K562 (cell line): Measurements from ENCODE around the gene KLRC3.

ENCODE experiments used
- CTCF ChIP-seq, 3 experiments: IDR thresholded peaks in 2 of 3; conservative IDR thresholded peaks in 1 of 3; 2 replicates each; pipeline ENCODE4 v1.5.1; 2011 to 2012; ENCODE audit warnings: low read length in 3 of 3, mild to moderate bottlenecking in 3 of 3, control low read depth in 2 of 3, improper control_type of control experiment in 1 of 3, inconsistent platforms in 1 of 3, low read depth in 1 of 3, mixed read lengths in 1 of 3, moderate library complexity in 1 of 3; ENCODE audit not compliant: insufficient read depth in 2 of 3
- GATAD2B ChIP-seq: fragments of 450-650 bp; IDR thresholded peaks from 2 replicates; pipeline ENCODE4 v1.6.1; 2017; ENCODE audit warnings: mild to moderate bottlenecking, borderline replicate concordance
- GMEB1 ChIP-seq: fragments of 250-450 bp; sonication (Bioruptor Pico); IDR thresholded peaks from 2 replicates; pipeline ENCODE4 v1.4.0; 2020; ENCODE audit warnings: mild to moderate bottlenecking
- HNRNPH1 ChIP-seq: fragments of 200-400 bp; formaldehyde crosslinking; optimal IDR thresholded peaks from 2 replicates; pipeline ENCODE3; 2017; ENCODE audit warnings: low read depth, mild to moderate bottlenecking, low read length, moderate library complexity
- JUN ChIP-seq, 2 experiments: sonication (generic) in 1 of 2; formaldehyde crosslinking in 1 of 2; IDR thresholded peaks; 2 replicates each; pipeline versions ENCODE4 v1.6.1 to v1.8.0; 2012 to 2022; ENCODE audit warnings: borderline replicate concordance in 2 of 2, mild to moderate bottlenecking in 2 of 2, improper control_type of control experiment in 1 of 2, low read depth in 1 of 2, low read length in 1 of 2, missing genetic modification reagents in 1 of 2
- MYBL2 ChIP-seq, 2 experiments: fragments of 450-650 bp in 1 of 2; sonication (generic) in 1 of 2; formaldehyde crosslinking in 1 of 2; IDR thresholded peaks; 2 replicates each; pipeline versions ENCODE4 v1.6.1 to v1.8.1; 2017 to 2022; ENCODE audit warnings: borderline replicate concordance in 1 of 2, inconsistent platforms in 1 of 2, low read depth in 1 of 2, mild to moderate bottlenecking in 1 of 2, missing genetic modification reagents in 1 of 2, moderate library complexity in 1 of 2
- NCOA4 ChIP-seq: fragments of 450-650 bp; IDR thresholded peaks from 2 replicates; pipeline ENCODE4 v1.6.1; 2018; ENCODE audit warnings: mild to moderate bottlenecking; ENCODE audit not compliant: partially characterized antibody
- NKRF ChIP-seq: fragments of 450-650 bp; IDR thresholded peaks from 2 replicates; pipeline ENCODE4 v1.6.1; 2016; ENCODE audit warnings: borderline replicate concordance
- PPARD ChIP-seq: fragments of 250-450 bp; sonication (Bioruptor Pico); IDR thresholded peaks from 2 replicates; pipeline ENCODE4 v1.8.0; 2022; ENCODE audit warnings: inconsistent platforms, mild to moderate bottlenecking, moderate library complexity
- SOX6 ChIP-seq: fragments of 450-650 bp; IDR thresholded peaks from 2 replicates; pipeline ENCODE4 v1.6.1; 2014; ENCODE audit warnings: mild to moderate bottlenecking
- U2AF1 ChIP-seq: fragments of 200-400 bp; formaldehyde crosslinking; optimal IDR thresholded peaks from 2 replicates; pipeline ENCODE3; 2017; ENCODE audit warnings: mild to moderate bottlenecking, low read depth, low read length, moderate library complexity
- ZKSCAN8 ChIP-seq: fragments of 200-800 bp; sonication (Bioruptor generic); IDR thresholded peaks from 2 replicates; pipeline ENCODE4 v1.6.1; 2016; ENCODE audit warnings: missing genetic modification characterization, missing compliant biosample characterization
- ZNF3 ChIP-seq: fragments of 250-450 bp; sonication (Bioruptor Pico); IDR thresholded peaks from 2 replicates; pipeline ENCODE4 v1.5.0; 2021; ENCODE audit warnings: mild to moderate bottlenecking, moderate library complexity

- TF ChIP-seq HNRNPH1 = no peak
- TF ChIP-seq U2AF1 = no peak
- no peak for TF ChIP-seq PPARD
- no peak for TF ChIP-seq JUN (IDR thresholded peaks at IDR 0.05; ENCODE audit: borderline replicate concordance, low read depth, low read length)
- TF ChIP-seq JUN (CRISPR knock-in tag; IDR thresholded peaks at IDR 0.05; ENCODE audit: borderline replicate concordance) = no peak
- TF ChIP-seq GATAD2B = no peak
- no peak for TF ChIP-seq MYBL2 (IDR thresholded peaks at IDR 0.05; ENCODE audit: low read depth)
- TF ChIP-seq MYBL2 (CRISPR knock-in tag; IDR thresholded peaks at IDR 0.05; ENCODE audit: borderline replicate concordance) = no peak
- TF ChIP-seq CTCF (IDR thresholded peaks at IDR 0.05 in 2 of 3, conservative IDR thresholded peaks at IDR 0.05 in 1 of 3; ENCODE audit: insufficient read depth in 2 of 3, low read depth in 1 of 3, low read length in 3 of 3) = no peak
- no peak for TF ChIP-seq NCOA4
- TF ChIP-seq NKRF = no peak
- TF ChIP-seq ZKSCAN8 = no peak
- no peak for TF ChIP-seq SOX6
- TF ChIP-seq GMEB1 (CRISPR knock-in tag) = no peak
- TF ChIP-seq ZNF3 = no peak
Measured at GRCh38 chr12:10455766-10456165, 35.4 kb upstream of the KLRC3 start.
